ENCODE results near the gene WT1. TPM values are rescaled to one million over a fixed set of nuclear protein-coding genes. Genes with fewer than 3 reads are reported as not detected.

The WT1 gene
- total and polyA plus RNA-seq, 2 donors (not counting 3 experiments of a cell fraction or from before 2014, with no cell fraction given): not detected

- Histone ChIP-seq H3K9me1 (replicated peaks; ENCODE audit: control insufficient read depth, extremely low read depth, insufficient read depth, low read length) (no peaks in the 10 kb centered on the region), H3K9me3 (replicated peaks; ENCODE audit: control insufficient read depth, insufficient read depth, low read length) (no peaks in the 10 kb centered on the region), H3K4me3 (replicated peaks in 1 of 3; ENCODE audit: insufficient read depth in 1 of 3, low read depth in 1 of 3, low read length in 3 of 3) (no peak overlapping the region), H4K20me1 (replicated peaks; ENCODE audit: control insufficient read depth, extremely low read depth, insufficient read depth, low read length) (no peaks in the 10 kb centered on the region), H3K27me3 (ENCODE audit: control insufficient read depth in 2 of 2, insufficient read depth in 2 of 2, low read length in 2 of 2) (peaks cover 0 to 7% of the 10 kb centered on the region in 2 experiments), H3K36me3 (ENCODE audit: control insufficient read depth in 2 of 2, extremely low read depth in 1 of 2, insufficient read depth in 2 of 2, low read length in 2 of 2) (no peaks in the 10 kb centered on the region), H3K79me2 (ENCODE audit: control insufficient read depth, insufficient read depth, low read length) (no peaks in the 10 kb centered on the region), H3K27ac (ENCODE audit: insufficient read depth, low read depth, low read length) (no peak overlapping the region), H3K9ac (replicated peaks; ENCODE audit: extremely low read depth, insufficient read depth, low read length) (no peak overlapping the region), H2AFZ (ENCODE audit: low read depth, low read length) (no peak overlapping the region), H3K4me2 (ENCODE audit: insufficient read depth, low read length) (no peak overlapping the region), H3K4me1 (ENCODE audit: control insufficient read depth, extremely low read depth, insufficient read depth, low read length) (no peaks in the 10 kb centered on the region)
- no peak for FAIRE-seq
- ChIA-PET CTCF (no interaction called here), POLR2A (no interaction called here)
- TF ChIP-seq FOS (IDR thresholded peaks at IDR 0.05; ENCODE audit: borderline replicate concordance, insufficient read depth, low read length) (no peak), JUN (IDR thresholded peaks at IDR 0.05; ENCODE audit: borderline replicate concordance, insufficient read depth, insufficient read length, low read depth) (no peak), MAX (IDR thresholded peaks at IDR 0.05; ENCODE audit: insufficient read depth, insufficient read length) (no peak), POLR2AphosphoS5 (IDR thresholded peaks at IDR 0.05; ENCODE audit: insufficient read depth, low read depth, low read length) (no peak), MYC (IDR thresholded peaks at IDR 0.05; ENCODE audit: low read depth, low read length) (no peak), GATA2 (IDR thresholded peaks at IDR 0.05; ENCODE audit: insufficient read depth, insufficient read length, low read depth, low read length) (no peak), CTCF (IDR thresholded peaks at IDR 0.05; ENCODE audit: extremely low read depth in 1 of 2, insufficient read depth in 1 of 2, low read depth in 1 of 2, low read length in 2 of 2) (no peak), EZH2 (IDR thresholded peaks at IDR 0.05; ENCODE audit: borderline replicate concordance, low read depth, low read length, severe bottlenecking) (no peak), POLR2A (IDR thresholded peaks at IDR 0.05; ENCODE audit: low read depth, low read length) (no peak)
- dilution Hi-C loops (cut with MboI; ENCODE audit: extremely low pct_ligation_motif_present, low sequenced_read_pairs): no loop called here
- no peak for DNase-seq (ENCODE audit: low read depth, low spot score)
- no TSS peak for BruUV-seq (replicated peaks)
- intact Hi-C loops (cut with micrococcal nuclease): no loop called here
Measured at GRCh38 chr11:32417806-32418205, 17.5 kb downstream of the WT1 start.

All from endothelial cell of umbilical vein (primary cell).